ENCODE data around the gene MAP3K5.

DNA sequence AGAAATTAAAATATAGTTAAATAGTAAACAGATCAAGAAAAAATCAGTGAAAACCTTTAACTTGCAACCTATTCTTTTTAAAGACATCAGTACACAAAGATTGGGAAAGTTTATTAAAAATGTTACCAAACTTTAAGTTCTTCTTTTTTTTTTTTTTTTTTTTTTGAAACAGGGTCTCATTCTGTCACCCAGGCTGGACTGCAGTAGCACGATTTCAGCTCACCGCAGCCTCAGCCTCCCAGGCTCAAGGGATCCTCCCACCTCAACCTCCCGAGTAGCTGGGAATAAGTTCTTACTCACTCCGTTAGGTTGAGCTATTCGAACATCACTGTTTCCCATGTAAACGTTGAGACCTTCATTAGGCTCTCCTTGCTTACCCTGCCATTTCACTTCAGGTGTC, 5.6 kb downstream of the MAP3K5 start:
- TF ChIP-seq, protein P1, sequence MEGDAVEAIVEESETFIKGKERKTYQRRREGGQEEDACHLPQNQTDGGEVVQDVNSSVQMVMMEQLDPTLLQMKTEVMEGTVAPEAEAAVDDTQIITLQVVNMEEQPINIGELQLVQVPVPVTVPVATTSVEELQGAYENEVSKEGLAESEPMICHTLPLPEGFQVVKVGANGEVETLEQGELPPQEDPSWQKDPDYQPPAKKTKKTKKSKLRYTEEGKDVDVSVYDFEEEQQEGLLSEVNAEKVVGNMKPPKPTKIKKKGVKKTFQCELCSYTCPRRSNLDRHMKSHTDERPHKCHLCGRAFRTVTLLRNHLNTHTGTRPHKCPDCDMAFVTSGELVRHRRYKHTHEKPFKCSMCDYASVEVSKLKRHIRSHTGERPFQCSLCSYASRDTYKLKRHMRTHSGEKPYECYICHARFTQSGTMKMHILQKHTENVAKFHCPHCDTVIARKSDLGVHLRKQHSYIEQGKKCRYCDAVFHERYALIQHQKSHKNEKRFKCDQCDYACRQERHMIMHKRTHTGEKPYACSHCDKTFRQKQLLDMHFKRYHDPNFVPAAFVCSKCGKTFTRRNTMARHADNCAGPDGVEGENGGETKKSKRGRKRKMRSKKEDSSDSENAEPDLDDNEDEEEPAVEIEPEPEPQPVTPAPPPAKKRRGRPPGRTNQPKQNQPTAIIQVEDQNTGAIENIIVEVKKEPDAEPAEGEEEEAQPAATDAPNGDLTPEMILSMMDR (IDR thresholded peaks at IDR 0.05) = no peak
- TF ChIP-seq POLR2A (IDR thresholded peaks at IDR 0.05) (no peak), EP300 (IDR thresholded peaks at IDR 0.05) (no peak), POLR2AphosphoS5 (IDR thresholded peaks at IDR 0.05) (no peak)

All from sigmoid colon (tissue), 4 donors.